OCI-LY7 (cell line): Measurements from ENCODE around the gene GRM4. TPM values are rescaled to one million over a fixed set of nuclear protein-coding genes. Genes with fewer than 3 reads are reported as not detected.

Experiments used
- BruUV-seq: library from RNA; stranded (reverse); fragments of 400-500 nt; replicated peaks from 2 replicates; lab custom pipeline; 2021; lab: Mats Ljungman, UMichigan
- CTCF ChIA-PET: fragments of 300-600 bp; sonication (Branson Sonifier 250); formaldehyde crosslinking; loops from one replicate; lab custom pipeline; 2022; ENCODE audit warnings: antibody characterized with exemption; ENCODE audit not compliant: unreplicated experiment; lab: Charles Lee
- POLR2A ChIA-PET: fragments of 300-600 bp; sonication (Branson Sonifier 250); formaldehyde crosslinking; loops from one replicate; lab custom pipeline; 2022; ENCODE audit warnings: antibody characterized with exemption; lab: Charles Lee
- DNase-seq: peaks from one replicate; pipeline ENCODE4 v3.0.0-alpha.2; 2015; ENCODE audit warnings: low spot score
- H2AFZ ChIP-seq: fragments of 200-600 bp; sonication (generic), shearing (Covaris generic); 2 replicates; pipeline ENCODE4 v1.6.1; 2014; ENCODE audit warnings: mild to moderate bottlenecking, antibody characterized with exemption, low read length, moderate library complexity
- H3K27ac ChIP-seq: fragments of 200-600 bp; sonication (generic); 2 replicates; pipeline ENCODE4 v1.5.1; 2014; ENCODE audit warnings: mixed run types, low read depth, mild to moderate bottlenecking, moderate library complexity, low read length, inconsistent platforms; ENCODE audit not compliant: poor library complexity, severe bottlenecking
- H3K36me3 ChIP-seq: fragments of 200-600 bp; sonication (generic); 2 replicates; pipeline ENCODE4 v1.6.1; 2014; ENCODE audit warnings: mild to moderate bottlenecking, antibody characterized with exemption, low read length, moderate library complexity, mixed read lengths; ENCODE audit not compliant: insufficient read depth
- H3K4me1 ChIP-seq: fragments of 200-600 bp; sonication (generic); 2 replicates; pipeline ENCODE4 v1.5.1; 2014; ENCODE audit warnings: mild to moderate bottlenecking, low read length; ENCODE audit not compliant: insufficient read depth, poor library complexity, severe bottlenecking
- H3K4me2 ChIP-seq: fragments of 200-600 bp; sonication (generic); 2 replicates; pipeline ENCODE4 v1.6.1; 2014; ENCODE audit warnings: mild to moderate bottlenecking, low read length
- H3K4me3 ChIP-seq: fragments of 200-600 bp; sonication (generic); 2 replicates; pipeline ENCODE4 v1.5.1; 2014; ENCODE audit warnings: mild to moderate bottlenecking, low read depth, low read length; ENCODE audit not compliant: poor library complexity, severe bottlenecking
- H3K79me2 ChIP-seq: fragments of 200-600 bp; sonication (generic); 2 replicates; pipeline ENCODE4 v1.6.1; 2016; ENCODE audit warnings: low read depth, mild to moderate bottlenecking, low read length, moderate library complexity, mixed read lengths; ENCODE audit not compliant: insufficient read depth
- H3K9me2 ChIP-seq: fragments of 200-600 bp; sonication (generic); 2 replicates; pipeline ENCODE4 v1.6.1; 2016; ENCODE audit warnings: mild to moderate bottlenecking, low read length, mixed read lengths; ENCODE audit not compliant: insufficient read depth
- H3K9me3 ChIP-seq: fragments of 200-600 bp; sonication (generic); 2 replicates; pipeline ENCODE4 v1.6.1; 2014; ENCODE audit warnings: mild to moderate bottlenecking, mixed run types, low read length, mixed read lengths
- H4K20me1 ChIP-seq: fragments of 200-600 bp; sonication (generic); 2 replicates; pipeline ENCODE4 v1.6.1; 2014; ENCODE audit warnings: mild to moderate bottlenecking, antibody characterized with exemption, low read length, moderate library complexity, mixed read lengths; ENCODE audit not compliant: insufficient read depth
- CTCF ChIP-seq: fragments of 200-600 bp; sonication (generic); conservative IDR thresholded peaks from 2 replicates; pipeline ENCODE4 v1.5.1; 2014; ENCODE audit warnings: mild to moderate bottlenecking, antibody characterized with exemption, low read length, moderate library complexity, mixed read lengths
- EZH2phosphoT487 ChIP-seq: fragments of 200-600 bp; sonication (generic); IDR thresholded peaks from 2 replicates; pipeline ENCODE4 v1.6.1; 2018; ENCODE audit warnings: low read depth, borderline replicate concordance, mild to moderate bottlenecking, mixed run types, antibody characterized with exemption, low read length, moderate library complexity, mixed read lengths
- intact Hi-C: fragments of 100-400 bp; cut with micrococcal nuclease; formaldehyde crosslinking; loops from one replicate; pipeline ENCODE4 v1.10.0; 2022; ENCODE audit not compliant: unreplicated experiment
- total RNA-seq, 2 experiments: library from RNA; depleted of rRNA in 1 of 2; stranded (reverse); fragments of >200 nt in 1 of 2; shearing (Covaris generic) in 1 of 2; gene quantifications; 2 replicates each; pipeline ENCODE4 v1.2.3, GENCODE V29; 2014 to 2022

Gene GRM4
- total RNA-seq, 2 experiments from 2014 or later = 0.73 to 1.3 TPM

- ChIA-PET CTCF (interaction anchor here (1.0 kb wide), 1 partner anchor 71 kb away, joined by 3 read pairs; no protein-coding TSS in a partner anchor), POLR2A (interaction anchor here (0.6 kb wide), 1 partner anchor 336 kb away, joined by 6 read pairs; no protein-coding TSS in a partner anchor)
- H3K27ac ChIP-seq = no peak overlapping the region
- no peaks in the 10 kb centered on the region for H3K4me1 ChIP-seq
- no peaks in the 10 kb centered on the region for H4K20me1 ChIP-seq
- no peaks in the 10 kb centered on the region for H3K79me2 ChIP-seq
- H3K9me3 ChIP-seq = no peaks in the 10 kb centered on the region
- intact Hi-C loops = no loop called here
- BruUV-seq = no TSS peak
- H2AFZ ChIP-seq = no peak overlapping the region
- H3K4me3 ChIP-seq = no peak overlapping the region
- H3K4me2 ChIP-seq = no peak overlapping the region
- no peaks in the 10 kb centered on the region for H3K36me3 ChIP-seq
- no peaks in the 10 kb centered on the region for H3K9me2 ChIP-seq
- no peak for TF ChIP-seq CTCF
- DNase-seq = no peak
Measured at GRCh38 chr6:34172961-34173775, 27.3 kb upstream of the GRM4 start.

- H3K4me3 ChIP-seq = no peak overlapping the region
- CTCF ChIA-PET = no interaction called here
Measured at GRCh38 chr6:34170346-34170745, 24.5 kb upstream of the GRM4 start.

GRCh38 chr6:34169897-34170296 is 24.0 kb upstream of the GRM4 start:
- no peaks in the 10 kb centered on the region for H4K20me1 ChIP-seq
- TF ChIP-seq EZH2phosphoT487 = no peak
- no peak for TF ChIP-seq CTCF
- ChIA-PET CTCF (no interaction called here), POLR2A (no interaction called here)
- H2AFZ ChIP-seq = no peak overlapping the region
- H3K9me3 ChIP-seq = no peaks in the 10 kb centered on the region
- no peaks in the 10 kb centered on the region for H3K79me2 ChIP-seq
- H3K27ac ChIP-seq = no peak overlapping the region
- DNase-seq = no peak
- no peak overlapping the region for H3K4me2 ChIP-seq
- no TSS peak for BruUV-seq
- no peaks in the 10 kb centered on the region for H3K36me3 ChIP-seq
- intact Hi-C loops = loop anchor here (10.0 kb wide), 1 partner anchor 425 kb away; no protein-coding TSS in a partner anchor
- no peak overlapping the region for H3K4me3 ChIP-seq
- no peaks in the 10 kb centered on the region for H3K4me1 ChIP-seq
- H3K9me2 ChIP-seq = no peaks in the 10 kb centered on the region

More at GRCh38 chr6:34170346-34170745, 24.5 kb upstream of the GRM4 start:
- H3K79me2 ChIP-seq = no peaks in the 10 kb centered on the region
- no peak for DNase-seq
- POLR2A ChIA-PET = no interaction called here
- H4K20me1 ChIP-seq = no peaks in the 10 kb centered on the region
- no peaks in the 10 kb centered on the region for H3K4me1 ChIP-seq
- no peaks in the 10 kb centered on the region for H3K9me3 ChIP-seq
- no peaks in the 10 kb centered on the region for H3K9me2 ChIP-seq
- TF ChIP-seq EZH2phosphoT487 = no peak
- intact Hi-C loops = no loop called here
- H3K36me3 ChIP-seq = no peaks in the 10 kb centered on the region
- H3K4me2 ChIP-seq = no peak overlapping the region
- no peak overlapping the region for H3K27ac ChIP-seq
- no TSS peak for BruUV-seq
- no peak overlapping the region for H2AFZ ChIP-seq
